Sciatic nerve (tissue), 2 donors: ENCODE data around the gene SEPTIN11. TPM values are rescaled to one million over a fixed set of nuclear protein-coding genes. Genes with fewer than 3 reads are reported as not detected.
"Not testable (repeated sequence)": the region's sequence is repeated elsewhere in the genome, so short reads cannot be mapped to it uniquely, and the experiment has no call there.

Source experiments
- ATAC-seq: fragments of 200-7000 bp; cut with Tn5 transposase; one replicate; pipeline ENCODE4 v1.9.1; 2020; ENCODE audit warnings: mild to moderate bottlenecking, moderate library complexity
- DNase-seq: peaks from one replicate; pipeline ENCODE4 v3.0.0-alpha.2; 2020; ENCODE audit warnings: low spot score
- intact Hi-C: fragments of 100-400 bp; cut with DNase I; formaldehyde crosslinking; loops from one replicate; pipeline ENCODE4 v1.14.2; 2022
- total RNA-seq: library from RNA; stranded (reverse); fragmentation: NEBNext Ultra II Directional; extraction: Animal tissue kit (Norgen Biotek cat#: 25700); gene quantifications from one replicate; pipeline ENCODE4 v1.2.1, GENCODE V29; 2021
- donor health status: DM: no; HTN: no; CAD: no.
- donor health status: DM: no; HTN: no; CAD: no.

Gene SEPTIN11
- total RNA-seq, 1 donor from 2014 or later = 126 TPM

- DNase-seq (peak; percentile 59), ATAC-seq (no peak)
- intact Hi-C loops = no loop called here
Observed at GRCh38 chr4:76950956-76951671, 1.6 kb downstream of the SEPTIN11 start.

- no peak for DNase-seq
- ATAC-seq = no peak
- intact Hi-C loops = no loop called here
Observed at GRCh38 chr4:76951672-76952010, 2.1 kb downstream of the SEPTIN11 start.

GRCh38 chr4:76952071-76952470 lies 2.5 kb downstream of the SEPTIN11 start:
- intact Hi-C loops = no loop called here
- ATAC-seq (no peak), DNase-seq (no peak)

GRCh38 chr4:76952656-76953582 lies 3.4 kb downstream of the SEPTIN11 start:
- ATAC-seq (no peak), DNase-seq (no peak)
- intact Hi-C loops = no loop called here

GRCh38 chr4:76953956-76954355 lies 4.4 kb downstream of the SEPTIN11 start:
- DNase-seq (no peak), ATAC-seq (no peak)
- intact Hi-C loops = no loop called here

- no peak for DNase-seq
- intact Hi-C loops = no loop called here
- ATAC-seq = no peak
Observed at GRCh38 chr4:76954489-76954888, 4.9 kb downstream of the SEPTIN11 start.

- ATAC-seq (no peak), DNase-seq (no peak)
- intact Hi-C loops = no loop called here
Observed at GRCh38 chr4:76955182-76955581, 5.6 kb downstream of the SEPTIN11 start.

- DNase-seq (no peak), ATAC-seq (peak; percentile 44)
- intact Hi-C loops = no loop called here
Observed at GRCh38 chr4:76957004-76957738, 7.6 kb downstream of the SEPTIN11 start.

GRCh38 chr4:76958891-76959290 lies 9.3 kb downstream of the SEPTIN11 start:
- DNase-seq (no peak), ATAC-seq (no peak)
- intact Hi-C loops = no loop called here

GRCh38 chr4:76960014-76960413 lies 10.5 kb downstream of the SEPTIN11 start:
- ATAC-seq (no peak), DNase-seq (no peak)
- intact Hi-C loops = no loop called here

- intact Hi-C loops = no loop called here
- ATAC-seq (no peak), DNase-seq (no peak)
Observed at GRCh38 chr4:76962406-76963130, 13.0 kb downstream of the SEPTIN11 start.

GRCh38 chr4:76963131-76963750 lies 13.7 kb downstream of the SEPTIN11 start:
- intact Hi-C loops = no loop called here
- DNase-seq = no peak
- no peak for ATAC-seq

- intact Hi-C loops, DNase-seq, ATAC-seq: not testable (repeated sequence)
Observed at GRCh38 chr4:76963927-76964326, 14.4 kb downstream of the SEPTIN11 start.

- ATAC-seq (no peak), DNase-seq (no peak)
- intact Hi-C loops = no loop called here
Observed at GRCh38 chr4:76964769-76965168, 15.2 kb downstream of the SEPTIN11 start.

- no peak for ATAC-seq
- intact Hi-C loops = no loop called here
Observed at GRCh38 chr4:76965866-76966579, 16.5 kb downstream of the SEPTIN11 start.

GRCh38 chr4:76968937-76969336 lies 19.4 kb downstream of the SEPTIN11 start:
- peak; percentile 80 for ATAC-seq
- intact Hi-C loops = no loop called here

More at GRCh38 chr4:76965866-76966579, 16.5 kb downstream of the SEPTIN11 start:
- DNase-seq = no peak

GRCh38 chr4:76969495-76969894 lies 19.9 kb downstream of the SEPTIN11 start:
- ATAC-seq = peak; percentile 32
- DNase-seq = no peak
- intact Hi-C loops = no loop called here

More at GRCh38 chr4:76968937-76969336, 19.4 kb downstream of the SEPTIN11 start:
- DNase-seq = no peak
